HG02981 (cell line): Measurements from ENCODE around the gene DNAH7.
A peak's percentile ranks its signal among the peaks of the same experiment; 100 is the strongest.

ENCODE experiments used
- ATAC-seq: cut with Tn5 transposase; IDR thresholded peaks from one replicate; pipeline ENCODE4 v1.9.1; 2021; ENCODE audit warnings: mild to moderate bottlenecking, moderate library complexity; ENCODE audit not compliant: unreplicated experiment

DNAH7 gene

GRCh38 chr2:196079052-196079451, 10.4 kb upstream of the DNAH7 start:
- no peak for ATAC-seq

DNA sequence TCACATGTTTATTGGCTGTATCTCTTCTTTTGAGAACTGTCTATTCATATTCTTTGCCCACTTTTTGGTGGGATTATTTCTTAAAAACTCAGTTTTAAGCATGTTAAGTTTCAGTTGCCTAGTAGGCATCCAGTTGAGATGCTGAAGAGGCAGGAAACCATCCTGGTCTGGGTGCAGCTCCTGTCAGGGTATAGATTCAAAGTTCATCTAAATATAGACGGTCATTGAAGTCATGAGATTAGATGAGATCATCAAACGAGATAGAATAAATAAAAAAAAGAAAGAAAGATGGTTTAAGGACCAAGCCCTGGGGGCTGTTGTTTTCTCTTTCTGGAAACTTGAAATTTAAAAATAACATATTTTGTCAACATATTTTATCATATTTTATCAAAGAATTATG, 9.2 kb upstream of the DNAH7 start:
- no peak for ATAC-seq

DNA sequence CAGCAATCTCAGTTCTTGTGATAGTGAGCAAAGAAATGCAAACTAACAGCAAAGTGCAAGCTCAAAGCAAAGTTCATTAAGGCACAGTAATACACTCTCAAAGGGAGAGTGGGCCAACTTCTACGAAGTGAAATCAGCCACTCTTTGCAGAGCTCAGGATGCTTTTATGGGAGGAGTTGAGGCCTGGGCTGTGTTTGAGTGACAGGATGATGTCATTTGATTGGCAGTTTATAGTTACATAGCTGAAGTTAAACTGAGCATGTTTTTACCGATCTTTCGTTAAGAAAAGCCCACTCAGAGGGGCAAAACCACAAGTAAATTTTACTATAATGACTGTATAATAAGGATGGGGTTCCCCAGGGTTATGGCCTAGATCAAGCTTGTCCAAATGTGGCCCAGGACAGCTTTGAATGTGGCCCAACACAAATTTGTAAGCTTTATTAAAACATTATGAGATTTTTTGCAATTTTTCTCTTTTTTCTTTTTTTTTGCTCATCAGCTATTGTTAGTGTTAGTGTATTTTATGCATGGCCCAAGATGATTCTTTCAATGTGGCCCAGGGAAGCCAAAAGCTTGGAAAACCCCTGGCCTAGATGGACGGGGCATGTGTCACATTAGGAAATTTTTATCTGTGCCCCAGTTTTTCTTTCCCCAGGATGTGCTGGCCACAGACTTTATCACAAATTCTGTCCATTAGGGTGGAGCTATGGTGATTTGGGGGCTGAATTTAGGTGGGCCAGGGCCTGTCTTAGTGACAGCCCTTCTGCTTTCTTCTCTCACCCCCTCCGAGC, 8.3 kb upstream of the DNAH7 start:
- ATAC-seq, result peak; percentile 50

DNA sequence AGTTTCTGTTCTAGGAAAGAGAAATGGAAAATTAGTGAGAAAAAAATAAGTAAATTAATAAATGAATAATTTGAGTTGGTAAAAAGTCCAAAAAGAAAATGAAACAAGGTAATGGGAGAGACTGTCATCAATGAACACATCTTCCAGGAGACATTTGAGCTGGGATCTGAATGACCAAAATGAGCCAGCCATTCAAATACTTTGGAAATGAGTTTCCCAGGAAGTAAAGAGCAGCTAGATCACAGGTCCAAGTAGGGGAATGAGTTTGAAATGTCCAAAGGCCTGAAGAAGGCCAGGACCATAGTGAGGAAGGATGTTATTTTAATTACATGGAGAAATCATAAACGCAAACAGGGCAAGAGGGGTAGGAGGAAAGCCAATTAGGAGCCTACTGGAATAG, 6.6 kb upstream of the DNAH7 start:
- no peak for ATAC-seq

- ATAC-seq, result no peak
These were observed 6.0 kb upstream of the DNAH7 start for GRCh38 chr2:196074631-196075030.

- ATAC-seq, result no peak
These were observed 4.9 kb upstream of the DNAH7 start for GRCh38 chr2:196073521-196073920.

GRCh38 chr2:196067088-196067382, 1.6 kb downstream of the DNAH7 start:
- ATAC-seq, result no peak

- no peak for ATAC-seq
These were observed 2.1 kb downstream of the DNAH7 start for GRCh38 chr2:196066291-196067087.

- no peak for ATAC-seq
These were observed 4.9 kb downstream of the DNAH7 start for GRCh38 chr2:196063773-196064172.

DNA sequence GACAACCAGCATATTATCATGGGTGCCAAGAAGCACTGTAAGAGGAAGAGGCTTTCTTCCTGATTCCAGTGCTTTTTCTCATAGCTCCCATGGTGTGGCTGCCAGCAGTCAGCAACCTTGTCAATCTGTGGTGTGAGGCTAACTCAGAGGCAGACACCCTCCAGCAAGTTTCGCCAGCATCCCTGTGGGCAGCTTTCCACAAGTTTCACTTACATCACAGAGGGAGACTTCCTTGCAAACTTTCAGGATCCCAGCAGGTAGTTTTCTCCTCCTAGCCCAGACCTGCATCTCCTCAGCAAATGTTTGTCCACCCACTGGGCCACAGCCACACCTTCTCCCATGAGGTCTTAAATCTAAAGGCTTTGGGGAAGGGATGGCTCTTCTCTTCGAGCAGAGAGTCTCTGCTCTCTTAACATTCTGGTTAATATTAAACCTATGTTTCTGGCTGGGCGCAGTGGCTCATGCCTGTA, 9.1 kb downstream of the DNAH7 start:
- ATAC-seq, result no peak

- ATAC-seq, result no peak
These were observed 14.0 kb downstream of the DNAH7 start for GRCh38 chr2:196054631-196055030.

DNA sequence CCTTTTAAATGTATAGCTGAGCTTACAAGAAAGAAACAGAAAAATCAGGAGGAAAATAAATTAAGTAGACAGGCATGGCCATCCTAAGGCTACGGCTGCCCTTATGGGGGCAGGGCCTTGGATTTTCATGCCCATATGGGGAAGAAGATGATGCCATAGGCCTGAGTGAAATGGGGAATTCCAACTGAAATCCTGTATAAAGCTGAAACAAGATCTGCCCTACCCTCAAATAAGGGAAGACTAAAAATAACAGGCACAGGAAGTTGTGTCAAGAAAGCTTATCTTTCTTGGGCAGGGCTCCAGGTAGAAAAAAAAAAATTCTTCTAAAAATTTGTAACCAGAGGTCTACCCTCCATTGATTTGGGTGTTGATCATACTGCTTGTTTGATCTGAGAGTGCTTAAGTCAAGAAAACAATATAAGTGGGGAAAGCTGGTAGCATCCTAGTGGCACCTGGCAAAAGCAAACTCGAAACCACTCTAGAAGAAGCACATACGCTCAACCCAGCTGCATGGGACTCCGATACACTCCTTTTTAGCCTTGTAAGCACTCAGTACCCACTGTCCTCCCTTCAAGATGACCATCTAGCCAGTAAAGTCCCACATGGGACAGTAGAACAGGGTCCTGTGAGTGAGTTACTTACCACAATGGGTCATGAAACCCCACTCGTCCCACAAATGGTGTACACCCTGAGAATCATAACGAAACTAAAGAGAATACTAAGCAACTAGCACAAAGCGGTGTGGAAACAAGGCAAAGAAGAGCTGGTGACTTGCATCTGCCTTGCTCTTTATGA, 22.3 kb downstream of the DNAH7 start:
- ATAC-seq, result no peak

DNA sequence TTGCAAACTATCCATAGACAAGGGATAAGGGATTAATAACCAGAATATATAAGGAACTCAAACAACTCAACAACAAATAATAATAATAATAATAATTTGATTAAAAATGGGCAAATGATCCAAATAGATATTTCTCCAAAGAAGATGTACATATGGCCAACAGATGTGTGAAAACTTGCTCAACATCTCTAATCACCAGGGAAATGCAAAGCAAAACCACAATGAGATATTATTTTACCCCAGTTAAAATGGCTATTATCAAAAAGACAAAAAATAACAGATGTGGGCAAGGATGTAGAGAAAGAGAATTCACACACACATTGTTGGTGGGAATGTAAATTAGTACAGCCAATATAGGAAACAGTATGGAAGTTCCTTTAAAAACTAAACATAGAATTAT, 26.9 kb downstream of the DNAH7 start:
- no peak for ATAC-seq

- no peak for ATAC-seq
These were observed 28.4 kb downstream of the DNAH7 start for GRCh38 chr2:196040218-196040617.

DNA sequence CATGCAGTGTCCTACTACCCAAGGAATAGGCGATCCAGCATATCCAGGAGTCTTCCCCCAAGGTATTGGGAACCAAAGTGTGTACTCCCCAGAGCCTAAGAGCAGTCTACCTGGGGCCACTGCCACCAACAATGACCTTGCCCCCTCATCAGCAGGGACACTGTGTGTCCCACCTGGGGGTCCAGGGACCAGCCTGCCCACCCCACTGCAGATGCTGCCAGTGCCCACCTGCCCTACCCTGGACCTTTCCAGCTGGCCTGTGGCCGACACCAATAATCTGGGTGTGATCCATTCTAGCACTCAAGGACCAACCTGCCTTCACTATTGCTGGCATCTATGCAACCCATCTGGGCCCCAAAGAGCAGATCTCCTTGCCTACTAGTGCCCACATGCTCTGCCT, 32.2 kb downstream of the DNAH7 start:
- no peak for ATAC-seq

GRCh38 chr2:196018037-196018436, 50.6 kb downstream of the DNAH7 start:
- no peak for ATAC-seq

DNA sequence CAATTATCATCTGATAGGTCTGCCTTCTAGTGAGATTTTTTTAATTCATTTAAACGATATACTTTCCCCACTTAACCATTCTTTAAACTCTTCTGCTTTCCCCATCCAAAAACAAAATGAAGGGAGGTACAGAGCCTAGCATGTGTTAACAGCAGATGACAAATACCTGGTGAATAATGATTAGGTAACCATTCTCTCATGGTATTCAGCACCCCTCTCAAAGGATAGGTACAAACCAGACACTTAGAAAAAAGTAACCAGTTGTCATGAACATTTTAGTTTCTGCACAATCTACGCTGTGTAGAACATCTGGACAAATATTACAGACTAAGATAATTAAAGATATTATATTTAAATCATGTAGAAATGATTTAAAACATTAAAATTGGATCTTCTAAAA, 56.3 kb downstream of the DNAH7 start:
- no peak for ATAC-seq

DNA sequence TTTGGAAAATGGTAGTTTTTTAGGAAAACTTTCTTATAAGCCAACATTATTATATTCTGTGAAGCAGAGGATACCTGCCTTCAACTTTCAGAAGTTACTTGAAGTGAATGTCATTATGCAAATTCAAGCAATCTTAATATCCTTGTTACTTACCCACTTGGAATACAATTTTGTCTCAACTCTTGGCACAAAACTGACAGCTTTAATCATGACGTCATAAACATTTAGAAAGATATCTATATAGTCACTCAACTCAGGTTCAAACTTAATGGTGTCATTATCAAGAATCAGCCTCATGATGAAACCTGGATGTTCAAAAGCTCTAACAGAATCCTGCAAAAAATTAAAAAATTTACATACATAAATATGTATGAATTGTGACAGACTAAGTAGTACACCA, 68.1 kb downstream of the DNAH7 start:
- ATAC-seq, result no peak

- ATAC-seq, result no peak
These were observed 70.6 kb downstream of the DNAH7 start for GRCh38 chr2:195998070-195998469.

DNA sequence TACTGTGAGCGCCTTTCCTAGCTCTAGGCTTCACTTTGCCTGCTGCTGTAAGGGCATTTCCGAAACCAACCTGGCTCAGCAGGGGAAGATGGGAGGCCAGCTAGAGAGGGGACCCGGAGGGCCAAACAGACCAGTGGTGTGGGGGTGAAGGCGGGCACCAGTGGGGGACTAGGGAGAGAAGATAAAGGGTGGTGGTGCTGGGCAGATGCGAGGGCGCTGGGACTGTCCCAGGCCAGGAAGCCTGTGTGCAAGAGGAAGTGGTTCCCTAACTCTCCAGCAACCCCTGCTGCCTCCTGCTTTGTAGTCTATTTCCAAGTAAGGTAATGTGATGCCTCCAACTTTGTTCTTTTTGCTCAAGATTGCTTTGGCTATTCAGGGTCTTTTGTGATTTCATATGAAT, 73.1 kb downstream of the DNAH7 start:
- no peak for ATAC-seq

DNA sequence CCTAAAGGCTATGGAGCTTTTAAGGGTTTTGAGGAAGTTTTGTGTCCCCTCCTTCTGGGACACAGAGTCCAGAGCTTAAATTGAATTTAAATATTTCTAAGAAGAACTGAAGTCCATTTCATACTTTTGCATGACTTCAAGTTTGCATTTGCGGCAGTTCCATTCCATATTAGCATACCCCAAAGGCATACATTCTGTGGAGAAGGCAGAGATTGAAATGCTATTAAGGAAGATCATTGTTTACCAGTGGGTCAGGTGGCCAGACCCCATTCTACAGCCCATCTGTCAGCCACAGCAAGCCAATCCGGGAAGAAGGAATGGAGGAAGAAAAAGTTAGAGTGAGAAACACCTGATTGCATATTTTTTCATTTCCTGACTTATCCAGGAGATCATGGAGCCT, 75.0 kb downstream of the DNAH7 start:
- no peak for ATAC-seq

- no peak for ATAC-seq
These were observed 82.9 kb downstream of the DNAH7 start for GRCh38 chr2:195985741-195986140.
